VCaP (cell line): ENCODE data around the gene GAL3ST2.
"Not testable (repeated sequence)": the region's sequence is repeated elsewhere in the genome, so short reads cannot be mapped to it uniquely, and the experiment has no call there.

Experiments
- H3K27ac ChIP-seq: fragments of 450-650 bp; 2 replicates; pipeline ENCODE4 v1.5.1; 2017
- CTCF ChIP-seq: fragments of 450-650 bp; conservative IDR thresholded peaks from 2 replicates; pipeline ENCODE4 v1.5.1; 2017; ENCODE audit warnings: mild to moderate bottlenecking, moderate library complexity

The GAL3ST2 gene

GRCh38 chr2:241815477-241816430 lies 39.1 kb downstream of the GAL3ST2 start:
- no peak overlapping the region for H3K27ac ChIP-seq

GRCh38 chr2:241816431-241817121 lies 40.0 kb downstream of the GAL3ST2 start:
- no peak for TF ChIP-seq CTCF
- no peak overlapping the region for H3K27ac ChIP-seq

More at GRCh38 chr2:241815477-241816430, 39.1 kb downstream of the GAL3ST2 start:
- no peak for TF ChIP-seq CTCF

GRCh38 chr2:241817126-241817820 lies 40.7 kb downstream of the GAL3ST2 start:
- TF ChIP-seq CTCF, result no peak
- no peak overlapping the region for H3K27ac ChIP-seq

- not testable (repeated sequence) for H3K27ac ChIP-seq
Measured at GRCh38 chr2:241817821-241818215, 41.2 kb downstream of the GAL3ST2 start.

GRCh38 chr2:241818229-241818942 lies 41.8 kb downstream of the GAL3ST2 start:
- H3K27ac ChIP-seq, result no peak overlapping the region
- TF ChIP-seq CTCF, result no peak

GRCh38 chr2:241818943-241819270 lies 42.3 kb downstream of the GAL3ST2 start:
- TF ChIP-seq CTCF, result no peak
- no peak overlapping the region for H3K27ac ChIP-seq

GRCh38 chr2:241819947-241820624 lies 43.5 kb downstream of the GAL3ST2 start:
- H3K27ac ChIP-seq, result not testable (repeated sequence)
